ENCODE results near the gene GAPVD1.

- no peak for TF ChIP-seq SPI1 (IDR thresholded peaks at IDR 0.05; ENCODE audit: low read depth, low read length)
- no peak for TF ChIP-seq POLR2AphosphoS5 (IDR thresholded peaks at IDR 0.05; ENCODE audit: low read depth, low read length)
- no peak for TF ChIP-seq TAF1 (IDR thresholded peaks at IDR 0.05; ENCODE audit: low read depth, low read length)
- TF ChIP-seq POLR2A (IDR thresholded peaks at IDR 0.05; ENCODE audit: low read depth, low read length): no peak
These were observed 126.4 kb downstream of the GAPVD1 start for GRCh38 chr9:125387861-125388524.

Measured in GM12891 (cell line).